ENCODE measurements around the gene FAM200C. TPM values are rescaled to one million over a fixed set of nuclear protein-coding genes. Genes with fewer than 3 reads are reported as not detected.

The FAM200C gene
- total and polyA plus RNA-seq, 2 of the 13 experiments (the other 11 are each of a cell fraction or from before 2014, with no cell fraction given): 3.2 to 4.7 TPM

- TF ChIP-seq FOXO1 (CRISPR knock-in tag; IDR thresholded peaks at IDR 0.05) (no peak), HOMEZ (CRISPR knock-in tag; IDR thresholded peaks at IDR 0.05; ENCODE audit: low read depth) (no peak), ZNF800 (CRISPR knock-in tag; IDR thresholded peaks at IDR 0.05) (no peak), HOXA5 (CRISPR knock-in tag; IDR thresholded peaks at IDR 0.05) (no peak), GTF3A (CRISPR knock-in tag; conservative IDR thresholded peaks at IDR 0.05) (no peak), HDAC2 (CRISPR knock-in tag; IDR thresholded peaks at IDR 0.05) (no peak), CENPX (CRISPR knock-in tag; IDR thresholded peaks at IDR 0.05) (no peak), PHF21A (CRISPR knock-in tag; IDR thresholded peaks at IDR 0.05) (no peak), RBM39 (IDR thresholded peaks at IDR 0.05; ENCODE audit: low read depth, low read length, poor library complexity, severe bottlenecking) (no peak), SMC3 (IDR thresholded peaks at IDR 0.05; ENCODE audit: low read length) (no peak), MNT (IDR thresholded peaks at IDR 0.05) (no peak)
These were observed 32.6 kb downstream of the FAM200C start (continued) for GRCh38 chr5:160367261-160367660.

All from HepG2 (cell line).